ENCODE results near the gene ITGAE.

DNA sequence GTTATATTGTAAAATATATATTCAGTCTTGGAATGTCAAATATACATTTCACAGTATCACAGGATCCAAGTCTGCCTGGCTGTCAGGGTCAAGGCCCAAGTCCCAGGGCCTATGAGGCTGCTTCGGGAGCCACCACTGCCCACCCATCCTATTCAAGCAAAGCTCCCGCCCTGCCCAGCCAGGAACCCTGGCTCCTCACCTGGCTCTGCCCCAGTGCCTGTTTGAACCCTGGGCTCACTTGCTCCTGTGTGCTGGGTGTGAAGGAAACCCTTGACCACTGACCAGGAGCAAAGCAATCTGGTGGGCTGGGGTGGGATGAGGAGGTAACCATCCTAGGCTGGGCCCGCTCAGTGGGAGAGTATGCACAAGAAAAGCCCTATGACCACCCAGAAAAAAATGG is 27.0 kb downstream of the ITGAE start:
- TF ChIP-seq, protein P1, sequence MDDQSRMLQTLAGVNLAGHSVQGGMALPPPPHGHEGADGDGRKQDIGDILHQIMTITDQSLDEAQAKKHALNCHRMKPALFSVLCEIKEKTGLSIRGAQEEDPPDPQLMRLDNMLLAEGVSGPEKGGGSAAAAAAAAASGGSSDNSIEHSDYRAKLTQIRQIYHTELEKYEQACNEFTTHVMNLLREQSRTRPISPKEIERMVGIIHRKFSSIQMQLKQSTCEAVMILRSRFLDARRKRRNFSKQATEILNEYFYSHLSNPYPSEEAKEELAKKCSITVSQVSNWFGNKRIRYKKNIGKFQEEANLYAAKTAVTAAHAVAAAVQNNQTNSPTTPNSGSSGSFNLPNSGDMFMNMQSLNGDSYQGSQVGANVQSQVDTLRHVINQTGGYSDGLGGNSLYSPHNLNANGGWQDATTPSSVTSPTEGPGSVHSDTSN (IDR thresholded peaks at IDR 0.05; ENCODE audit: insufficient replicate concordance, low read depth, low read length), result no peak
- TF ChIP-seq RAD21 (IDR thresholded peaks at IDR 0.05; ENCODE audit: insufficient read depth, low read depth, low read length) (no peak), SUZ12 (IDR thresholded peaks at IDR 0.05; ENCODE audit: unreplicated experiment) (no peak), DPF2 (IDR thresholded peaks at IDR 0.05) (no peak), EZH2 (IDR thresholded peaks at IDR 0.05; ENCODE audit: borderline replicate concordance, control insufficient read depth, low read depth, low read length) (no peak), RAD51 (IDR thresholded peaks at IDR 0.05) (no peak), POLR2A (IDR thresholded peaks at IDR 0.05; ENCODE audit: low read depth, low read length) (no peak), KAT2A (conservative IDR thresholded peaks at IDR 0.05; ENCODE audit: control insufficient read depth, low read depth, low read length) (no peak)
- TF ChIP-seq, protein P2, sequence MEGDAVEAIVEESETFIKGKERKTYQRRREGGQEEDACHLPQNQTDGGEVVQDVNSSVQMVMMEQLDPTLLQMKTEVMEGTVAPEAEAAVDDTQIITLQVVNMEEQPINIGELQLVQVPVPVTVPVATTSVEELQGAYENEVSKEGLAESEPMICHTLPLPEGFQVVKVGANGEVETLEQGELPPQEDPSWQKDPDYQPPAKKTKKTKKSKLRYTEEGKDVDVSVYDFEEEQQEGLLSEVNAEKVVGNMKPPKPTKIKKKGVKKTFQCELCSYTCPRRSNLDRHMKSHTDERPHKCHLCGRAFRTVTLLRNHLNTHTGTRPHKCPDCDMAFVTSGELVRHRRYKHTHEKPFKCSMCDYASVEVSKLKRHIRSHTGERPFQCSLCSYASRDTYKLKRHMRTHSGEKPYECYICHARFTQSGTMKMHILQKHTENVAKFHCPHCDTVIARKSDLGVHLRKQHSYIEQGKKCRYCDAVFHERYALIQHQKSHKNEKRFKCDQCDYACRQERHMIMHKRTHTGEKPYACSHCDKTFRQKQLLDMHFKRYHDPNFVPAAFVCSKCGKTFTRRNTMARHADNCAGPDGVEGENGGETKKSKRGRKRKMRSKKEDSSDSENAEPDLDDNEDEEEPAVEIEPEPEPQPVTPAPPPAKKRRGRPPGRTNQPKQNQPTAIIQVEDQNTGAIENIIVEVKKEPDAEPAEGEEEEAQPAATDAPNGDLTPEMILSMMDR (IDR thresholded peaks at IDR 0.05 in 2 of 3, conservative IDR thresholded peaks at IDR 0.05 in 1 of 3; ENCODE audit: control insufficient read depth in 2 of 3, extremely low read depth in 1 of 3, insufficient read depth in 1 of 3, low read depth in 3 of 3, low read length in 3 of 3), result no peak
- TF ChIP-seq, protein P3, sequence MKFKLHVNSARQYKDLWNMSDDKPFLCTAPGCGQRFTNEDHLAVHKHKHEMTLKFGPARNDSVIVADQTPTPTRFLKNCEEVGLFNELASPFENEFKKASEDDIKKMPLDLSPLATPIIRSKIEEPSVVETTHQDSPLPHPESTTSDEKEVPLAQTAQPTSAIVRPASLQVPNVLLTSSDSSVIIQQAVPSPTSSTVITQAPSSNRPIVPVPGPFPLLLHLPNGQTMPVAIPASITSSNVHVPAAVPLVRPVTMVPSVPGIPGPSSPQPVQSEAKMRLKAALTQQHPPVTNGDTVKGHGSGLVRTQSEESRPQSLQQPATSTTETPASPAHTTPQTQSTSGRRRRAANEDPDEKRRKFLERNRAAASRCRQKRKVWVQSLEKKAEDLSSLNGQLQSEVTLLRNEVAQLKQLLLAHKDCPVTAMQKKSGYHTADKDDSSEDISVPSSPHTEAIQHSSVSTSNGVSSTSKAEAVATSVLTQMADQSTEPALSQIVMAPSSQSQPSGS (IDR thresholded peaks at IDR 0.05; ENCODE audit: low read length), result no peak

Data from GM12878 (cell line).